ENCODE data around the gene ZIK1.

The ZIK1 gene

DNA sequence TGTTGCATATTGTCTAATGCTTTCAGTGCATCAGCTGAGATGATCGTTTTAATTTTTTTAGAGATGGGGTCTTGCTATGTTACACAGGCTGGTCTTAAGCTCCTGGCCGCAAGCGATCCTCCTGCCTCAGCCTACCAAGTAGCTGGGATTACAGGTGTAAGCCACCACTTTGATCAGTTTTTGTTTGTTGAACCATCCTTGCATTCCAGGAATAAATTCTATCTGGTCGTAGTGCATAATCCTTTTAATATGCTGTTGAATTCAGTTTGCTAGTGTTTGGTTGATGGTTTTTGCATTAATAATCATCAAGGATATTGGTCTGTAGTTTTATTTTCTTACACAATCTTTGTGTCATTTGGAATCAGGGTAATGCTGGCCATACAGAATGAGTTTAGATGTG is 53.4 kb downstream of the ZIK1 start:
- no peak overlapping the region for H3K27ac Mint-ChIP-seq
- H3K27me3 Mint-ChIP-seq = no peaks in the 10 kb centered on the region
- H3K4me1 Mint-ChIP-seq (ENCODE audit: low read depth) = peaks cover 23% of the 10 kb centered on the region
- no peak overlapping the region for H3K4me3 Mint-ChIP-seq
- H3K36me3 Mint-ChIP-seq (ENCODE audit: low read depth) = peaks cover 81% of the 10 kb centered on the region
- peaks cover 64% of the 10 kb centered on the region for H3K9me3 Mint-ChIP-seq

DNA sequence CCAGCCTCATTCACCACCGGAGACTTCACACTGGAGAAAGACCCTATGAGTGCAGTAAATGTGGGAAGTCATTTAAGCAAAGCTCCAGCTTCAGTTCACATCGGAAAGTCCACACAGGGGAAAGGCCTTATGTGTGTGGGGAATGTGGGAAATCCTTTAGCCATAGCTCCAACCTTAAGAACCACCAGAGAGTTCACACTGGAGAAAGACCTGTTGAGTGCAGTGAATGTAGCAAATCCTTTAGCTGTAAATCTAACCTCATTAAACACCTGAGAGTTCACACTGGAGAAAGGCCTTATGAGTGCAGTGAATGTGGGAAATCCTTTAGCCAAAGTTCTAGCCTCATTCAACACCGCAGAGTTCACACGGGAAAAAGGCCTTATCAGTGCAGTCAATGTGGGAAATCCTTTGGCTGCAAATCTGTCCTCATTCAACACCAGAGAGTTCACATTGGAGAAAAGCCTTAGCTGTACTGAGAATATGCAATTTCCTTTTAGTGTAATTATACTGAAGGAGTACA is 57.8 kb downstream of the ZIK1 start:
- Mint-ChIP-seq H3K27ac (no peak overlapping the region), H3K36me3 (ENCODE audit: low read depth) (peaks cover 75% of the 10 kb centered on the region)

DNA sequence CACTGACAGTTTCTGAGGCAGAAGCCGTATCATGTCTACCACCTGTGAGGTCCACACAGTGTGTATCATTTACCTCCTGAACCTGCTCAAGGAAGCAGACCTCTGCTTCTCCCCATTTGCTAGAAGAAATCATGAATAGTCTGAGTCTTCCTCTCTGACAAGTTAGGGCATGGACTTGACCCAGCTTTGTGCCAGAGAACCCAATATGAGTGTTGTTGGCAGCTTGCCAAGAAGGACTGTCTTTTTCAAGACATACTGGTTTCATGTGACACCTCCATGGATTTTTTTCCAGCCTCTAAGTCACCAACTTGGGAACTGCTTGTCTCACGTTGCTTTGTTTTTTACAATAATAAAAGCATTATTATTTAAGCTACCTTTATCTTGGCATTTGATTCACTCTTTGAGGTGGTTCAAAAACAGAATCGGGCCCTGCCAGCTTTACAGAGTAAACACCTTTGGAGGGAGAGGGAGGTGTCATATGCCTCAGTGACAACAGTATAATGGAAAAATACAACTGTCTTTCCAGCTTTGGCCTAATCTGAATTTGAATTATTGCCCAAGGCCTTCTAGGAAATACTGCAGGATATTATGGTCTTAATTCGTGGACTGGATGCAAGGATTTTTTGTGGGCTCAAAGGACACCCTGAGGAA is 58.6 kb downstream of the ZIK1 start:
- Mint-ChIP-seq H3K27me3 (no peaks in the 10 kb centered on the region), H3K4me1 (ENCODE audit: low read depth) (no peaks in the 10 kb centered on the region), H3K9me3 (peaks cover 50% of the 10 kb centered on the region), H3K27ac (no peak overlapping the region), H3K4me3 (no peak overlapping the region), H3K36me3 (ENCODE audit: low read depth) (peaks cover 68% of the 10 kb centered on the region)

More for the DNA sequence above, 57.8 kb downstream of the ZIK1 start:
- peaks cover 57% of the 10 kb centered on the region for H3K9me3 Mint-ChIP-seq
- no peaks in the 10 kb centered on the region for H3K4me1 Mint-ChIP-seq (ENCODE audit: low read depth)
- H3K4me3 Mint-ChIP-seq = no peak overlapping the region
- H3K27me3 Mint-ChIP-seq = no peaks in the 10 kb centered on the region
